HG03354 (cell line): ENCODE results near the gene ANKRD10.

ENCODE experiments used
- ATAC-seq: cut with Tn5 transposase; IDR thresholded peaks from one replicate; pipeline ENCODE4 v1.9.1; 2021; ENCODE audit warnings: mild to moderate bottlenecking; ENCODE audit not compliant: unreplicated experiment, poor library complexity, severe bottlenecking

ANKRD10 gene

GRCh38 chr13:110836605-110836903 lies 78.3 kb downstream of the ANKRD10 start:
- ATAC-seq, result no peak

DNA sequence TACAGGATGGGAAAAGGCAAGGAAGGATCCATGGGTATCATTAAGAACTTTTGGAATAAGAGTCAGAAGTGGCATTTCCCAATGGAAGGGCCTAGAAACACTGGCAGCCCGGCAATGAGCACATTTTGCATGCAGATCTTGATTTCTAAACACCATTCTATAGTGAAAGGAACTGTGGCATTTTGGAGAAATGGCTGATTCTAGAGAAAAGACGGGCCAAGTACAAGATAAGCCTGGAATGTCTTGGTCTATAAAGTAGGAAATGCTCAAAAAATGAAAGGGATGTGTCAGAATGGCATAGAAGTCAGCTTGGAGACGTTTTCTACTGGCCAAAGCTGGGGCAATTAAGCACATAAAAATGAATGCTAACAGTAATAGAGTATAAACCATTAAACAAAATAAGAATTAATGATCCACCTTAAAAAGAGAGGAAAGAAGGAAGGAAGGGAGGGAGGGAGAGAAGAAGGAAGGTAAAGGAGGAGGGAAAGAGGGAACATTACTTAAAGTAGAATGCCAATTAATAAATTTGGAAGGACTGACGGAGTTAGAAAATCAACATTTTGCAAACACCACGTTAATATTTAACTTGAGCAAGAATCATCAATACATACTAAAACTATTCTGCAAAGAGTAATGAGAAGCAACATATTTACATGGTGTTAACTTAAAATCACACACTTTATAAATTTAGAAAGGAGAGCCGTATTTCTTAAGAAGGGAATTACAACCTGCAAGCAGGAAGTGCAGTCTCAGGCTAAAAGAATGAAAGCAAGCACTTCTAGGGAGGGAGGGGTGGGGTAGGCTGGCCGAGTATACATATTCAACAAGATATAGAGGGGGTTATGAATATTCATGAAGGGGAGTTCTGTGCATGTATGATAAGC lies 78.9 kb downstream of the ANKRD10 start:
- ATAC-seq, result no peak

DNA sequence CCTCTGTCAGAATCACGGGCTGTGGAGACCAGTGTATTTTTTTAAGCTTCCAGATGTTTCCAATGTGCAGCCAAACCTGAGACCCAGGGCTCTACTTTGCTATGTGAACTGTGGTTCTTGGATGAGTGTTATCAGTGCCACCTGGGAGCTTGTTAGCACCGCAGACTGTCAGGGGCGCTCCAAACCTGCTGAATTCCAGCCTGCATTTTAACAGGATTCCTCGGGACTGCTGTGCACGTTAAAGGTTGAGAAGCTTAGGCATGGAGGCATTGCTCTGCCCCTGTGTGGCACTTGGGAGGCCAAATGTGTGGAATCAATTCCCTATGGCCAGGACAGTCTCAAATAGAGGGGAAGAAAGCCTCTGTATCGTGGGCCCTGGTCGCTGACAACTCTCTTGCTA lies 80.3 kb downstream of the ANKRD10 start:
- ATAC-seq, result no peak

GRCh38 chr13:110832531-110832930 lies 82.3 kb downstream of the ANKRD10 start:
- ATAC-seq, result no peak

- no peak for ATAC-seq
Observed at GRCh38 chr13:110832205-110832479, 82.7 kb downstream of the ANKRD10 start.

- no peak for ATAC-seq
Observed at GRCh38 chr13:110831437-110832204, 83.2 kb downstream of the ANKRD10 start.

- no peak for ATAC-seq
Observed at GRCh38 chr13:110830800-110831371, 84.0 kb downstream of the ANKRD10 start.

DNA sequence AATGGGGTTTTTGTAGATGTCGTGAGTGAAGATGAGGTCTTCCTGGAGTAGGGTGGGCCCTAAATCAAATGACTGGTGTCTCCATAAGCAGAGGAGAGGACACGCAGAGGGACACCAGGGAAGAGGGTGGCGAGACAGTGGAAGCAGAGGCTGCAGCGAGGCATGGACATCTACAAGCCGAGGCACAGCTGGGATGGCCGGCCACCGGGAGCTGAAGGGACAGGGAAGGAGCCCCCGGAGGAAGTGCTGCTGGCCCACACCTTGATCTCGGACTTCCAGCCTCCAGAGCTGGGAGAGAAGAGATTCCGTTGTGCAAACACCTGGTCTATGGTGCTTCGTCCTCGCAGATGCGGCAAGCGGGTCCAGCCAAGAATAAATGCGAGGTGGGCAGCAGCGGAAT lies 84.5 kb downstream of the ANKRD10 start:
- no peak for ATAC-seq

DNA sequence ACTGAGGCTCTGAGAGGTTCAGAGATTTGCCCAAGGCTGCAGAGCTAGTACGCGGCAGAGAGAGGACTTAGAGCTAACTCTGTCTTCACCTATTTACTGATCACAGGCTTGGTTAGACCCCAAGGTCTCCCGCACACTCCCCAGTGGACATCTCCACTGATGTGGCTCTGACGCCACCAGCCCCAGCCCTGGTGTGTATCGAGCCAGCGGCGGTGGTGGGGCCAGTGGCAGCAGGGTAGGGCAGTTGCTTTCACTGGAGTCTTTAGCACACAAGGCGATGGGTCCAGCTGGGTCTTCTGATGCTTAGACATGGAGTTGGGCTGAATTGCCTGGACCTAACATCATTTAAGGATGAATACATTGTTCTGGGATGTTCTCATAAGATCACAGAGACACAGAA lies 85.4 kb downstream of the ANKRD10 start:
- no peak for ATAC-seq

- no peak for ATAC-seq
Observed at GRCh38 chr13:110828705-110829104, 86.2 kb downstream of the ANKRD10 start.
